Liver (tissue), 3 donors: ENCODE data around the gene PAX8.

Source experiments
- ATF3 ChIP-seq: IDR thresholded peaks from 2 replicates; pipeline ENCODE4 v1.6.1; 2016; ENCODE audit warnings: antibody characterized with exemption
- CTCF ChIP-seq: fragments of 150-350 bp; IDR thresholded peaks from 2 replicates; pipeline ENCODE4 v1.5.1; 2017; ENCODE audit warnings: improper control_type of control experiment, low read depth, low read length; ENCODE audit not compliant: missing input control
- GABPA ChIP-seq, 2 donors: IDR thresholded peaks in 1 of 2; conservative IDR thresholded peaks in 1 of 2; 2 replicates each; pipeline ENCODE4 v1.6.1; 2016; ENCODE audit warnings: antibody characterized with exemption in 2 of 2, mild to moderate bottlenecking in 1 of 2, moderate library complexity in 1 of 2
- donor health status: healthy.
- donor health status: healthy.

- TF ChIP-seq GABPA (IDR thresholded peaks at IDR 0.05 in 1 of 2, conservative IDR thresholded peaks at IDR 0.05 in 1 of 2) (no peak), CTCF (no peak), ATF3 (no peak)
Observed at GRCh38 chr2:113171334-113172075, 107.2 kb downstream of the PAX8 start.
